HepG2 (cell line): ENCODE measurements around the gene SMOC1. TPM values are rescaled to one million over a fixed set of nuclear protein-coding genes. Genes with fewer than 3 reads are reported as not detected.

ENCODE experiments used
- BRCA1 ChIP-seq: sonication (generic); formaldehyde crosslinking; IDR thresholded peaks from 2 replicates; pipeline ENCODE4 v1.4.0; 2020; ENCODE audit warnings: missing genetic modification reagents
- BRF2 ChIP-seq: sonication (generic); formaldehyde crosslinking; IDR thresholded peaks from 2 replicates; pipeline ENCODE4 v1.8.1; 2022; ENCODE audit warnings: mild to moderate bottlenecking, missing genetic modification reagents
- CBX5 ChIP-seq: sonication (generic); formaldehyde crosslinking; IDR thresholded peaks from 2 replicates; pipeline ENCODE4 v1.4.0; 2020; ENCODE audit warnings: missing genetic modification reagents, borderline replicate concordance
- EHMT2 ChIP-seq: fragments of 200-600 bp; sonication (generic); IDR thresholded peaks from 2 replicates; pipeline ENCODE4 v1.7.0; 2017; ENCODE audit warnings: antibody characterized with exemption, low read depth, low read length, borderline replicate concordance
- HNF1B ChIP-seq: sonication (generic); formaldehyde crosslinking; IDR thresholded peaks from 2 replicates; pipeline ENCODE4 v1.5.1; 2020; ENCODE audit warnings: mild to moderate bottlenecking, moderate library complexity, missing genetic modification reagents
- NR1H2 ChIP-seq: sonication (generic); formaldehyde crosslinking; IDR thresholded peaks from 2 replicates; pipeline ENCODE4 v1.8.1; 2022; ENCODE audit warnings: low read depth, missing genetic modification reagents, borderline replicate concordance
- NR2F1 ChIP-seq, 2 experiments: fragments of 450-650 bp in 1 of 2; formaldehyde crosslinking in 1 of 2; IDR thresholded peaks; 2 replicates each; pipeline versions ENCODE4 v1.5.0 to v1.6.1; 2016 to 2020; ENCODE audit warnings: mild to moderate bottlenecking in 1 of 2, missing compliant biosample characterization in 1 of 2, missing genetic modification reagents in 1 of 2, moderate library complexity in 1 of 2
- PHF8 ChIP-seq: sonication (generic); formaldehyde crosslinking; IDR thresholded peaks from 2 replicates; pipeline ENCODE4 v1.5.0; 2020; ENCODE audit warnings: missing genetic modification reagents
- SP1 ChIP-seq, 2 experiments: fragments of 450-650 bp in 1 of 2; sonication (generic) in 1 of 2; formaldehyde crosslinking in 1 of 2; IDR thresholded peaks; 2 replicates each; pipeline versions ENCODE4 v1.4.0 to v1.6.1; 2016 to 2020; ENCODE audit warnings: missing genetic modification reagents in 1 of 2
- USF2 ChIP-seq, 2 experiments: sonication (generic) in 1 of 2; formaldehyde crosslinking in 1 of 2; IDR thresholded peaks; 2 replicates each; pipeline versions ENCODE4 v1.5.1 to v1.6.1; 2011 to 2020; ENCODE audit warnings: borderline replicate concordance in 1 of 2, low read depth in 1 of 2, low read length in 1 of 2, mild to moderate bottlenecking in 1 of 2, missing genetic modification reagents in 1 of 2, moderate library complexity in 1 of 2
- ZBTB10 ChIP-seq: sonication (generic); formaldehyde crosslinking; IDR thresholded peaks from 2 replicates; pipeline ENCODE4 v1.4.0; 2020; ENCODE audit warnings: missing genetic modification reagents, borderline replicate concordance
- ZNF382 ChIP-seq: sonication (generic); formaldehyde crosslinking; IDR thresholded peaks from 2 replicates; pipeline ENCODE4 v1.5.0; 2020; ENCODE audit warnings: missing genetic modification reagents, mild to moderate bottlenecking, borderline replicate concordance
- ZNF430 ChIP-seq: sonication (generic); formaldehyde crosslinking; IDR thresholded peaks from 2 replicates; pipeline ENCODE4 v1.9.0; 2021; ENCODE audit warnings: mild to moderate bottlenecking, missing genetic modification reagents
- ZNF567 ChIP-seq: sonication (generic); formaldehyde crosslinking; IDR thresholded peaks from 2 replicates; pipeline ENCODE4 v1.8.1; 2023; ENCODE audit warnings: mild to moderate bottlenecking, missing genetic modification reagents, borderline replicate concordance
- ZNF720 ChIP-seq: sonication (generic); formaldehyde crosslinking; IDR thresholded peaks from 2 replicates; pipeline ENCODE4 v1.4.0; 2020; ENCODE audit warnings: missing genetic modification reagents
- ZSCAN21 ChIP-seq: sonication (generic); formaldehyde crosslinking; IDR thresholded peaks from 2 replicates; pipeline ENCODE4 v1.8.0; 2022; ENCODE audit warnings: mild to moderate bottlenecking, missing genetic modification reagents, moderate library complexity, borderline replicate concordance
- ZSCAN29 ChIP-seq: sonication (generic); formaldehyde crosslinking; conservative IDR thresholded peaks from 2 replicates; pipeline ENCODE4 v1.4.0; 2020; ENCODE audit warnings: mild to moderate bottlenecking, missing genetic modification reagents
- polyA plus RNA-seq, 8 experiments: library from polyadenylated mRNA; depleted of rRNA in 3 of 8; stranded (reverse) in 7 of 8; unstranded in 1 of 8; fragments of >200 nt; fragmentation: Illumina TruSeq in 4 of 8; extraction: Trizol in 4 of 8; gene quantifications; 2 replicates each; pipeline versions ENCODE4 v1.2.1 to v1.2.3, GENCODE V29; 2011 to 2016; ENCODE audit warnings: low read depth in 4 of 8, missing spikeins in 1 of 8, mixed read lengths in 1 of 8; ENCODE audit not compliant: insufficient read depth in 1 of 8
- total RNA-seq, 5 experiments: library from RNA; depleted of rRNA; stranded (reverse); fragments of >200 nt; fragmentation: Illumina TruSeq; extraction: Trizol; gene quantifications; 2 replicates each; pipeline ENCODE4 v1.2.3, GENCODE V29; 2016; ENCODE audit warnings: low read depth in 1 of 5

SMOC1 gene
- total and polyA plus RNA-seq, 2 of the 13 experiments (the other 11 are each of a cell fraction or from before 2014, with no cell fraction given), result 17.8 to 35.6 TPM

- TF ChIP-seq USF2 (IDR thresholded peaks at IDR 0.05; ENCODE audit: low read depth, low read length) (no peak), USF2 (CRISPR knock-in tag; IDR thresholded peaks at IDR 0.05; ENCODE audit: borderline replicate concordance) (no peak), ZNF382 (CRISPR knock-in tag) (no peak), ZSCAN21 (CRISPR knock-in tag) (no peak), ZSCAN29 (CRISPR knock-in tag) (0 out of 2 replicates have a peak, but pooled peaks have one; percentile 77), CBX5 (no peak), ZNF567 (CRISPR knock-in tag) (no peak), SP1 (IDR thresholded peaks at IDR 0.05) (no peak), SP1 (CRISPR knock-in tag; IDR thresholded peaks at IDR 0.05) (no peak), PHF8 (CRISPR knock-in tag) (peak; percentile 23; the same call in 1 of the 2 replicates), NR2F1 (CRISPR knock-in tag; IDR thresholded peaks at IDR 0.05) (no peak), NR1H2 (no peak), ZNF430 (CRISPR knock-in tag) (0 out of 2 replicates have a peak, but pooled peaks have one; percentile 61), ZBTB10 (CRISPR knock-in tag) (no peak), ZNF720 (CRISPR knock-in tag) (no peak), BRF2 (CRISPR knock-in tag) (no peak), BRCA1 (no peak), EHMT2 (no peak), HNF1B (peak; percentile 86)
Observed at GRCh38 chr14:69937367-69938081, 58.3 kb downstream of the SMOC1 start (continued).
